Myocyte (in vitro differentiated cells): Measurements from ENCODE around the gene ZFAND2A. TPM values are rescaled to one million over a fixed set of nuclear protein-coding genes. Genes with fewer than 3 reads are reported as not detected.
A peak's percentile ranks its signal among the peaks of the same experiment; 100 is the strongest.
"Not testable (repeated sequence)": the region's sequence is repeated elsewhere in the genome, so short reads cannot be mapped to it uniquely, and the experiment has no call there.

Experiments
- DNase-seq: peaks from one replicate; pipeline ENCODE4 v3.0.0-alpha.2; 2012; ENCODE audit warnings: low read depth
- total RNA-seq: library from RNA; depleted of rRNA; stranded (reverse); fragments of >200 nt; gene quantifications from 2 replicates; pipeline ENCODE4 v1.2.3, GENCODE V29; 2014

ZFAND2A gene
- total RNA-seq, 1 donor from 2014 or later = 16.7 TPM

DNA sequence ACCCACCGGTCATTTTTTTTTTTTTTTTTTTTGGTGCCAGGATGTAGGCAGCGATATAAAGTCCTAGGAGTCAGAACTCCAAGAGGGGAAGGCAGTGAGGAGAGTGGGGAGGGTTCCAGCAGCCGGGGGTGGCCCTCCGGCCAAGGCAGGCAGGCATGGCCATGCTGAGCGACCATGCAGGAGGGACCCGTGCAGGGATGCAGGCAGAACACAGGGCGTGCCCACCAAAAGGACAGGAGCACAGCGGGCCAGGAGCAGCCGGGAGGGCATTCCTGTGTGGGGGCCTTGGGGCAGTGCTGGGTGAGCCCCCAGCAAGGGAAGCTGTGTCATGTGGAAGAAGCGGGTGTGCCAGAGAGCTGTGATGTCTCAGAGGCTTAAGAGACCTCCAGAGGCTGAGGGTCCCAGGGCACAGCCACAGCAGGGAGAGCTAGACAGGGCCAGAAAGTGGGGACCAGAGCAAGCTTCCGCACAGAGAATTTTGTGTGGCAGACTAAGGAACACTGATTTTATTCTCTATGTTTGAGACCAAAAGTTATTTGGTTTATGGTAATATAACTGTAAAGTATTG is 5.7 kb downstream of the ZFAND2A start:
- no peak for DNase-seq

GRCh38 chr7:1152492-1152891 is 7.5 kb downstream of the ZFAND2A start:
- no peak for DNase-seq

DNA sequence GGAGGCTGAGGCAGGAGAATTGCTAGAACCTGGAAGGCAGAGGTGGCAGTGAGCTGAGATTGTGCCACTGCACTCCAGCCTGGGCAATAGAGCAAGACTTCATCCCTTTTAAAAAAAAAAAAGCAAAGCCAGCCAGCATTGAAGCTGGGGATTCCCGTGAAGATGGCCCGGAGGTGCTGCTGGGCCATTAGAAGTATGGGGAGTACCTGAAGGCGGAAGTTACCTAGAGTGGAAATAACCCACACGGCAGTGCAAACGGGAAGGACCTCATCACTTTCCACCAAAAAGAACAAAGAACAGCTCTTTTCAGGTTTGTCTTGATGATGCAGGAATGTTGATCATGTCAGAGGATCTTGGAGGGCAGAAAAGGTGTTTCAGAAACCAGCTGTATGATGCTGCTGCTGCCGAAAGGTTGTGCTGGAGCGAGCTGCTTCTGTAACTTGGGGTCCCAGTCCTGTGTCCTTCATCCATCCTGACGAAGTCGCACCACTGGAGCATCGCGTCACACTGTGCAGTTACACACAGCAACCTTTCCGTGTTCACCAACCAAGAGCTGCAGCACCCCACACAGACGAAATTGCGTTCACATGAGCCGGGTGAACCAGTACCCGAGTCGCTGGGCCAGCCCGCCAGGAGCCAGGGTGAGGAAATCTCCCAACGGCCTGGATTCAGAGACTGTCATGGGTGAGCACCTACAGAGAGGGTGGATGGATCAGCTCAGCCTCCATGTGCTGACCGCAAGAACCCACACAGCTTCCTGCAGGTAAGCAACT is 8.2 kb downstream of the ZFAND2A start:
- no peak for DNase-seq

DNA sequence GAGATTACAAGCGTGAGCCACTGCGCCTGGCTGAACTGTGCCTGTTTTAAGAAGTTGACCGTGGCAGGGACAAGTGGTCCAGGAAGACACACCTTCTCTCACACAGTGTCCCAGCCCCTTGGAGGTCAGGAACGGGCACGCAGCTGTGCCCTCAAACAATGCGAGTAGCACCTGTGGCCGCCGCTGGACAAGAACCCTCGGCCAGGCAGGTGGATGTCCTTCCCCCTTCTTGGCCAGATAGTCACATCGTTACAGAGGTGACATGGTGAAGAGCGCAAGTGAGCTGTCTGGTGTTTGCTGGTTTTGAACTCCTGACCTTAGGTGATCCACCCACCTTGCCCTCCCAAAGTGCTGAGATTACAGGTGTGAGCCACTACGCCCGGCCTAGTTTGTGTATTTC is 8.8 kb downstream of the ZFAND2A start:
- no peak for DNase-seq

- no peak for DNase-seq
Observed at GRCh38 chr7:1150400-1151002, 9.5 kb downstream of the ZFAND2A start.

- no peak for DNase-seq
Observed at GRCh38 chr7:1149351-1149794, 10.6 kb downstream of the ZFAND2A start.

DNA sequence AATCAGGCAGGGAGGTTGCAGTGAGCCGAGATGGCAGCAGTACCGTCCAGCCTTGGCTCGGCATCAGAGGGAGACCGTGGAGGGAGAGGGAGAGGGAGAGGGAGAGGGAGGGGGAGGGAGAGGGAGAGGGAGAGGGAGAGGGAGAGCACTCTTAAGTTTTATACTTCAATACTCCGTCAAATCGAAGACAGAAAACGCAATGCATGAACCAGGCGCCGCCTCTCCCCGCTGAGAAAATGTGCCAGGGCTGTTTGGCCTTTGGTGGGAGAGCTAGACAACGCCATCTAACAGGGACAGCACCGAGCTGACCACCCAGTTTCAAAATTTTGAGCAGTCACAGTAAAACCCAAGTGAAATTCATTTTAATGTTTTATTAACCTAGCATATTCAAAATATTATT is 12.1 kb downstream of the ZFAND2A start:
- DNase-seq = not testable (repeated sequence)

GRCh38 chr7:1144269-1144771 is 15.7 kb downstream of the ZFAND2A start:
- peak; percentile 63 for DNase-seq

- not testable (repeated sequence) for DNase-seq
Observed at GRCh38 chr7:1143031-1143430, 17.0 kb downstream of the ZFAND2A start.

DNA sequence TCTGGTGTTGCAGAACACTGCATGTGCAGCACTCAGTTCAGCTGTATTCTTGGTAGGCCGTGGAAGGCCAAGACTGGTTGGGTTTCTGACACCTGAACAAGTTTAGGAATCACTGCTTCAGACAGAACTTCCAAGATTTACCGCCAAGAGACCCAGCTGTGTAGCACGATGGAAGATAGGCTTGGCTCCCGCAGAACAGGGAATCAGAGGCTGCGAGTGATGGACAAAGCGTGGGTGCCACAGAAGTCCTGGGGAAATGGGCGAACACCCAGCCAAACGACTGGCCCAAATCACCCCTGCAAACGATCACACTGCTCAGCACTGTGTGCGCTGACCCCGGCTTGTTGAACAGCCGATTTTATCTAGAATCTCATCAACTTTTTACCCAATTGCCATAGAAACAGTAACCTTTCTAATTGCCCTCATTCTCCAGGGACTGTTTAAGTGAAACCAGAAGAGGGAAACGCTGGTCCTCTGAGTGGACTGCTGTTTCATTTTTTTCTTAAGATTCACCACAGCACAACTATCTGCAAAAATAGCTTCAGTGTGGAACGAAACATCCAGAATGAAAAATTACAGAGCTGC is 17.9 kb downstream of the ZFAND2A start:
- no peak for DNase-seq

GRCh38 chr7:1141651-1142050 is 18.3 kb downstream of the ZFAND2A start:
- DNase-seq = no peak

DNA sequence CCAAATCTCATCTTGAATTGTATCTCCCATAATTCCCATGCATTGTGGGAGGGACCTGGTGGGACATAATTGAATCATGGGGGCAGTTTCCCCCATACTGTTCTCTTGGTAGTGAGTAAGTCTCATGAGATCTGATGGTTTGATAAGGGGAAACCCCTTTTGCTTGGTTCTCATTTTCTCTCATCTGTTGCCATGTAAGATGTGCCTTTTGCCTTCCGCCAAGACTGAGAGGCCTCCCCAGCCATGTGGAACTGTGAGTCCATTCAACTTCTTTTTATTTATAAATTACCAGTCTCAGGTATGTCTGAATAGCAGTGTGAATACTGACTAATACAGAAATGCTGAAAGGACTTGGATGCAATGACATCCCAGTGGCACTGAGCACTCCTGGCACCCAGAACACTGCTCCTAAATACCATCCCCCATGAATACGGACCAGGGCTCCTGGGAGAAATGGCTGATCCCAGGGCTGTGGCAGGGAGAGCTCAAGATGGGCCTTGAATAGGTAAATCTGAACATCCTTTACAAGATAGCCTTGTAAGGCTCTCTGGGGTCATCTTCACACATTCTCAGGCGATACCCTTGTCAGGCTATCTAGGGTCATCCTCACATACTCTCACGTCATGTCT is 19.4 kb downstream of the ZFAND2A start:
- no peak for DNase-seq

GRCh38 chr7:1137517-1138167 is 22.4 kb downstream of the ZFAND2A start:
- DNase-seq = no peak

DNA sequence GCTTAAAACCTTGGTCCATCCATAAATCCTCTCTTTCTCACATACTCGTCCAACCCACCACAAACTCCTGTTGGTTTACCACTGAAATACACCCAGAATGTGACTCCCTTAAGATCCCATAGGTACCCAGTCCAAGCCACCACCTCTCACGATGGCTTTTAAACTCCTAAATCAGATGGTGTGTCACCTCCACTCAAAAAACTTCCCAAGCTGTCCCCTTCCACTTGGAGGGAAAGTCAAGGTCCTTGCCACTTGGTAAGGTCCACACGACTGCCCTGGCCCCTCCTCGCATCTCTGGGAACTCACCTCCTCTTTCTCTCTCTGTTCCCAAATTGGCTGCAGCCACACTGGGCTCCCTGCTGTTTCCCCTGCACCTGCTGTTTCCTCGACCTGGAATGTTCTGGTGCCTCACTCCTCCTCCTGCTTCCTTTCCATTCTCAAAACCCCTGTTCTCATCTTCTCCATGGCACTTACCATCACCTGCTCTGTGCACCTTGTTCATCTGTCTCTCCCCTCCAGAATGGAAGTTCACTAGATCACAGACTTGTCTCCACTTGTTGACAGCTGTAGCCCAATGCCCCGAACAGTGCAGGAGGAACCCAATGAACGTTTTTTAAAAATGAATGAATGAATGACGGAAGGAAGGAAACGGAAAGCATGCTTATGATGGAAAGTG is 23.0 kb downstream of the ZFAND2A start:
- DNase-seq = no peak

- no peak for DNase-seq
Observed at GRCh38 chr7:1134951-1135350, 25.0 kb downstream of the ZFAND2A start.

DNA sequence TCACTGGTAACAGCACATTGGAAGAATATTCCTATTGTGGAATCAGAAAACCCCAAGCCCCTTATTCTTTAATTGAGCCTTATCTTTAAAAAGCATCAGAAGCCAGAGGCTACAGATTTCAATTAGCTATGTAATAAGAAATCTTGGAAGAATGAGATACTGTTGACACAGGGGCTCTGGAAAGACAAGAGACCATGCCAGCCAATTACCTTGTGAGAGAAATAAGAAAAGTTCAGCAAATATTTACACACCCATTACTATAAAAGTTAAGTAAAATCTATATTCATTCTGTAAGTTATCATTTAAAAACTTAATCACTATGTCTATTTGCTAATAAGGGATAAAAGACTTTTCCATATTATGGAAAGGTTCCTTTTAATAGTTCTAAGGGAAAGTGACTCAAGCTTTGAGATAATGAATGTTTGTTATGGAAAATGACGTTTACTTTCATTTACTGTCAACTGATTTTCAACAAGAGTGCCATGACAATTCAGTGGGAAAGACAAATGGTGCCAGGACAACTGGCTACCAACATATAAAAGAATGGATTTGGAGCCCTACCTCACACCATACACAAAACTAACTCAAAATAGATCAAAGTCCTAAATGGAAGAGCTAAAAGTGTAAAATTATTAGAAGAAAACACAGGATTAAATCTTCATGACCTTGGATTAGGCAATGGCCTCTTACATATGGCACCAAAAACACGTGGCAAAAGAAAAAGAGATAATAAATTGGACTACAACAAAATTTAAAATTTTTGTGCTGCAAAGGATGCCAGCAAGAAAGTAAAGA is 28.3 kb downstream of the ZFAND2A start:
- no peak for DNase-seq

GRCh38 chr7:1130021-1130990 is 29.7 kb downstream of the ZFAND2A start:
- DNase-seq = no peak

GRCh38 chr7:1129431-1129830 is 30.6 kb downstream of the ZFAND2A start:
- DNase-seq = no peak
